Esophagus muscularis mucosa (tissue), 4 donors: ENCODE measurements around the gene SSBP2. TPM values are rescaled to one million over a fixed set of nuclear protein-coding genes. Genes with fewer than 3 reads are reported as not detected.

Experiments
- DNase-seq: peaks from one replicate; pipeline ENCODE4 v3.0.0-alpha.2; 2017; ENCODE audit errors: extremely low spot score
- H3K27ac ChIP-seq, 4 donors: fragments of 200-600 bp; sonication (generic); replicated peaks in 1 of 4; 1 replicate in 3 of 4; 2 replicates in 1 of 4; pipeline ENCODE4 v1.5.1; 2016 to 2019; ENCODE audit warnings: mild to moderate bottlenecking in 1 of 4
- H3K27me3 ChIP-seq, 4 donors: fragments of 200-600 bp; sonication (generic); one replicate each; pipeline versions ENCODE4 v1.5.1 to v1.6.0; 2016 to 2019
- H3K36me3 ChIP-seq, 4 donors: fragments of 200-600 bp; sonication (generic); one replicate each; pipeline ENCODE4 v1.5.1; 2016 to 2019
- H3K4me1 ChIP-seq, 4 donors: fragments of 200-600 bp; sonication (generic); one replicate each; pipeline ENCODE4 v1.5.1; 2016 to 2019
- H3K4me3 ChIP-seq, 4 donors: fragments of 200-600 bp; sonication (generic); 1 replicate in 2 of 4; 2 replicates in 2 of 4; pipeline ENCODE4 v1.5.1; 2016 to 2019; ENCODE audit warnings: mild to moderate bottlenecking in 4 of 4, moderate library complexity in 1 of 4
- H3K9me3 ChIP-seq, 4 donors: fragments of 200-600 bp; sonication (generic); 1 replicate in 3 of 4; 2 replicates in 1 of 4; pipeline ENCODE4 v1.5.1; 2016 to 2019
- EP300 ChIP-seq: sonication (generic); formaldehyde crosslinking; IDR thresholded peaks from one replicate; pipeline ENCODE4 v1.6.1; 2017; ENCODE audit warnings: antibody characterized with exemption
- POLR2A ChIP-seq: fragments of 450-650 bp; IDR thresholded peaks from one replicate; pipeline ENCODE4 v1.6.1; 2017; ENCODE audit warnings: antibody characterized with exemption, moderate library complexity, mild to moderate bottlenecking, low read depth
- POLR2AphosphoS5 ChIP-seq, 2 donors: sonication (generic); formaldehyde crosslinking; IDR thresholded peaks; one replicate each; pipeline ENCODE4 v1.6.1; 2017; ENCODE audit warnings: antibody characterized with exemption in 2 of 2
- WGBS: methylation state at CpG from one replicate; pipeline ENCODE4 v1.1.5; 2018; 5-methylcytosine and 5-hydroxymethylcytosine counted together
- intact Hi-C: fragments of 100-400 bp; cut with DNase I; formaldehyde crosslinking; loops from one replicate; pipeline ENCODE4 v1.15.1; 2023
- total RNA-seq, 4 donors: library from RNA; depleted of rRNA; stranded (reverse); fragments of >200 nt; gene quantifications; one replicate each; pipeline versions ENCODE4 v1.1.0 to v1.2.1, GENCODE V29; 2016
- TF ChIP-seq, protein P1 (sequence below), 3 experiments: fragments of 200-600 bp in 2 of 3; fragments of 450-650 bp in 1 of 3; sonication (generic) in 2 of 3; IDR thresholded peaks; one replicate each; pipeline ENCODE4 v1.5.1; 2017 to 2019; ENCODE audit warnings: antibody characterized with exemption in 3 of 3, mild to moderate bottlenecking in 2 of 3, moderate library complexity in 1 of 3

Gene SSBP2
- total RNA-seq, 4 donors from 2014 or later = 62.9 to 97.2 (median 74.2) TPM

DNA sequence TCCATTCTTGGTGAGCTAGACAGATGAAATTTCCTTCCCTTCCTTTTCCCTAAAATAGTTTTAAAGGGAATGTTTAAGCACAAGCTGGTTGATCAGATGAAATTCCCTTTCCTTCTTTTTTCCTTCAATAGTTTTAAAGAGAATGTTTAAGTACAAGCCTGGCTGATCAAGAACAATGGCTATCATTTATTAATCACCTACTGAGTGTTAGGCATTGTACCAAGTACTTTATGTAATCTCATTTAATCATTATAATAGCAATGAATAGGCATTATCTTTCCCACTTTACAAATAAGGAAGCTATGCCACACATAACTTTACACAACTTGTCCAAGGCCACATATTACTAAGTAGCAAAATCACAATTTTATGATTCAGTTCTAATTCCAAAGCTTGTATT, 205.0 kb downstream of the SSBP2 start:
- intact Hi-C loops = no loop called here
- TF ChIP-seq POLR2AphosphoS5 (IDR thresholded peaks at IDR 0.05) = no peak
- TF ChIP-seq EP300 = no peak
- TF ChIP-seq, protein P1, sequence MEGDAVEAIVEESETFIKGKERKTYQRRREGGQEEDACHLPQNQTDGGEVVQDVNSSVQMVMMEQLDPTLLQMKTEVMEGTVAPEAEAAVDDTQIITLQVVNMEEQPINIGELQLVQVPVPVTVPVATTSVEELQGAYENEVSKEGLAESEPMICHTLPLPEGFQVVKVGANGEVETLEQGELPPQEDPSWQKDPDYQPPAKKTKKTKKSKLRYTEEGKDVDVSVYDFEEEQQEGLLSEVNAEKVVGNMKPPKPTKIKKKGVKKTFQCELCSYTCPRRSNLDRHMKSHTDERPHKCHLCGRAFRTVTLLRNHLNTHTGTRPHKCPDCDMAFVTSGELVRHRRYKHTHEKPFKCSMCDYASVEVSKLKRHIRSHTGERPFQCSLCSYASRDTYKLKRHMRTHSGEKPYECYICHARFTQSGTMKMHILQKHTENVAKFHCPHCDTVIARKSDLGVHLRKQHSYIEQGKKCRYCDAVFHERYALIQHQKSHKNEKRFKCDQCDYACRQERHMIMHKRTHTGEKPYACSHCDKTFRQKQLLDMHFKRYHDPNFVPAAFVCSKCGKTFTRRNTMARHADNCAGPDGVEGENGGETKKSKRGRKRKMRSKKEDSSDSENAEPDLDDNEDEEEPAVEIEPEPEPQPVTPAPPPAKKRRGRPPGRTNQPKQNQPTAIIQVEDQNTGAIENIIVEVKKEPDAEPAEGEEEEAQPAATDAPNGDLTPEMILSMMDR (IDR thresholded peaks at IDR 0.05) = no peak
- no peak for TF ChIP-seq POLR2A

DNA sequence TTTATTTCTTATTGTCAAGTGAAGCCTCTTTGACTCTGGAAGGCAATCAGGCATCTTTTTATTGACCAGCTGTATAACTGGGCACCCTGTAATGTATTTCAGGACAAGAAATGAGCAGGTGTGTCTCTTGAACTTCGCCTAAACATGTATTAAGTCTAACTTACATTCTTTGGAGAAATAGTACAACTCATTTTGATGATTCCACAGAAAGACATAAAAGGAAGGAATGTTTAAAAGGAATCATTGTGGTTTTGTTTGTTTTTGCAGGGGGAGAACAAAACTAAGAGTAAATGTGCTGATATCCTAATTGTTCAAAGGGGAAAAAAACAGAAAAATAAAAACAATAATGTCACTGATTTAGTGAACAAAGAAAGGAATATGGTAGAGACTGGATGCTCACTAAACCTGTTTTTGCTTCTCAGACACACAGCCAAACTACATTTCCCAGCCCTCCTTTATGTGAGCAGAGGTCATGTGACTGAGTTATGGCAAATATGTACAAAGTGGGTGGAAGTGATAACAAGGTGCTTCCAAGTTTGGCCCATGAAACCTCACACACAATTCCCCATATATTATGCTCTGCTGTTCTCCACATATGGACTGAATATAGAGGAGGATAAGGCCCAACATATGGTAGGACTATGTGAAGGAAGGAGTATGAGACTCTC, 206.4 kb downstream of the SSBP2 start:
- no peak for DNase-seq
- intact Hi-C loops = no loop called here
- H3K9me3 ChIP-seq = no peaks in the 10 kb centered on the region
- H3K36me3 ChIP-seq = peaks cover 0 to 11% (median 1%) of the 10 kb centered on the region in 4 donors
- no peak overlapping the region for H3K4me3 ChIP-seq
- WGBS = 89% methylated on average over 1 of the region's 1 CpG
- no peaks in the 10 kb centered on the region for H3K27me3 ChIP-seq
- H3K27ac ChIP-seq = no peak overlapping the region
- no peaks in the 10 kb centered on the region for H3K4me1 ChIP-seq
- no peak for TF ChIP-seq EP300
- no peak for TF ChIP-seq POLR2AphosphoS5 (IDR thresholded peaks at IDR 0.05)

More for the DNA sequence above, 205.0 kb downstream of the SSBP2 start:
- Histone ChIP-seq H3K36me3 (peaks cover 0 to 16% (median 1%) of the 10 kb centered on the region in 4 donors), H3K27me3 (no peaks in the 10 kb centered on the region), H3K4me3 (no peak overlapping the region), H3K27ac (no peak overlapping the region), H3K9me3 (no peaks in the 10 kb centered on the region), H3K4me1 (no peaks in the 10 kb centered on the region)
- DNase-seq = no peak

DNA sequence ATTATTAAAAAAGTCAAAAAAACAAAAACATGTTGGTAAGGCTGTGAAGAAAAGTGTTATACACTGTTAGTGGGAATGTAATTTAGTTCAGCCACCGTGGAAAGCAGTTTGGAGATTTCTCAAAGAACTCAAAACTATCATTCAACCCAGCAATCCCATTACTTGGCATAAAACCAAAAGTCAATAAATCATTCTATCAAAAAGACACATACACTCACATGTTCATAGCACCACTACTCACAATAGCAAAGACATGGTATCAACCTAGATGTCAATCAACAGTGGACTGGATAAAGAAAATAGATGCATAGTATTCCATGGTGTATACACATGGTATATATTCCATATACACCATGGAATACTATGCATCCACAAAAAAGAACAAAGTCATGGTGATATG, 208.7 kb downstream of the SSBP2 start:
- no peaks in the 10 kb centered on the region for H3K4me1 ChIP-seq
- no peaks in the 10 kb centered on the region for H3K36me3 ChIP-seq
- TF ChIP-seq POLR2AphosphoS5 (IDR thresholded peaks at IDR 0.05) (no peak), EP300 (no peak)
- no peaks in the 10 kb centered on the region for H3K27me3 ChIP-seq
- H3K4me3 ChIP-seq = no peak overlapping the region
- no peak for DNase-seq
- no peak overlapping the region for H3K27ac ChIP-seq
- WGBS = 84% methylated on average over 1 of the region's 1 CpG
- intact Hi-C loops = no loop called here
- no peaks in the 10 kb centered on the region for H3K9me3 ChIP-seq

DNA sequence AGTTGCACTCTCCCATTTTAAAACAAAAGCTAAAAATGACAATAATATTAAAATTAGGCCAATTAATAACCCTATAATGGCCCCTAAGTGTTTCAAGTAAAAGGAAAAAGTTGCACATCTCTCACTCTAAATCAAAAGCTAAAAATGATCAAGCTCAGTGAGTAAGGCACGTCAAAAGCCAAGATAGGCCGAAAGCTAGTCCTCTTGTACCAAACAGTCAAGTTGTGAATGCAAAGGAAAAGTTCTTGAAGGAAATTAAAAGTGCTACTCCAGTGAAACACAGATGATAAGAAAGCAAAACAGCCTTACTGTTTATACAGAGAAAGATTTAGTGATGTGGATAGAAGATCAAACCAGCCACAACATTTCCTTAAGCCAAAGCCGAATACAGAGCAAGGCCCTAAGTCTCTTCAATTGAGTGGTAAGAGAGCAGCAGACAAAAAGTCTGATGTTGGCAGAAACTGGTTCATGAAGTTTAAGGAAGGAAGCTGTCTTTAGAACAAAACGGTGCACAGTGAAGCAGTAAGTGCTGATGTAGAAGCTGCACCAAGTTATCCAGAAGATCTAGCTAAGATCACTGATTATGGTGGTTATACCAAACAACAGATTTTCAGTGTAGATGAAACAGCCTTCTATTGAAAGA, 212.9 kb downstream of the SSBP2 start:
- no peak overlapping the region for H3K27ac ChIP-seq
- H3K27me3 ChIP-seq = no peaks in the 10 kb centered on the region
- WGBS = 83% methylated on average over 4 of the region's 4 CpGs
- DNase-seq = no peak
- TF ChIP-seq POLR2AphosphoS5 (IDR thresholded peaks at IDR 0.05) (no peak), EP300 (no peak), POLR2A (no peak)
- TF ChIP-seq, protein P1 (IDR thresholded peaks at IDR 0.05) = no peak
- H3K36me3 ChIP-seq = no peaks in the 10 kb centered on the region
- peaks cover 0 to 8% (median 5%) of the 10 kb centered on the region in 4 donors for H3K4me1 ChIP-seq
- H3K4me3 ChIP-seq = no peak overlapping the region
- intact Hi-C loops = no loop called here
- no peaks in the 10 kb centered on the region for H3K9me3 ChIP-seq

DNA sequence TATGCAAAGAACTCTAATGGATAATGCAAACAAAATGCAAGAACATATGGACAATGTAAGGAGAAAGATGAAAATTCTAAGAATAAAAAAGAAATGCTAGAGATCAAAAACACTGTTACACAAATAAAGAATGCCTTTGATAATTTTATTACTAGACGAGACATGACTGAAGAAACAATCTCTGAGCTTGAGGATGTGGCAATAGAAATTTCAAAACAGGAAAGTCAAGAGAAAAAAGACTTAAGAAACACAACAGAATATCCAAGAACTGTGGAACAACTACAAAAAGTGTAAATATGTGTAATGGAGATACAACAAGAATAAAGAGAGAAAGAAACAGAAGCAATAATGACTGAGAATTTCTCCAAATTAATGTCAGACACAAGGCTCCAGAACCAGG, 216.5 kb downstream of the SSBP2 start:
- intact Hi-C loops = no loop called here

More for the DNA sequence above, 216.5 kb downstream of the SSBP2 start:
- no peak for DNase-seq
- 83% methylated on average over 1 of the region's 1 CpG for WGBS
- Histone ChIP-seq H3K9me3 (no peaks in the 10 kb centered on the region), H3K27ac (no peak overlapping the region), H3K4me3 (no peak overlapping the region), H3K4me1 (peaks cover 0 to 8% (median 5%) of the 10 kb centered on the region in 4 donors), H3K27me3 (no peaks in the 10 kb centered on the region), H3K36me3 (no peaks in the 10 kb centered on the region)
- TF ChIP-seq EP300 = no peak
- TF ChIP-seq, protein P1 (IDR thresholded peaks at IDR 0.05) = no peak
- no peak for TF ChIP-seq POLR2A
- TF ChIP-seq POLR2AphosphoS5 (IDR thresholded peaks at IDR 0.05) = no peak
